Right renal cortex interstitium (tissue), 3 donors: Measurements from ENCODE around the gene GPR157. TPM values are rescaled to one million over a fixed set of nuclear protein-coding genes. Genes with fewer than 3 reads are reported as not detected.
A peak's percentile ranks its signal among the peaks of the same experiment; 100 is the strongest.

Experiments
- DNase-seq, 3 donors: peaks; one replicate each; pipeline ENCODE4 v3.0.0-alpha.2; 2013; ENCODE audit warnings: low read depth in 3 of 3, low spot score in 2 of 3
- polyA plus RNA-seq, 3 donors: library from polyadenylated mRNA; unstranded; fragments of 120-200 nt; gene quantifications; one replicate each; pipeline ENCODE4 v1.2.1, GENCODE V29; 2013; ENCODE audit not compliant: insufficient read length in 3 of 3

Gene GPR157
- polyA plus RNA-seq, 3 donors, result 1.0 to 1.5 (median 1.4) TPM

DNA sequence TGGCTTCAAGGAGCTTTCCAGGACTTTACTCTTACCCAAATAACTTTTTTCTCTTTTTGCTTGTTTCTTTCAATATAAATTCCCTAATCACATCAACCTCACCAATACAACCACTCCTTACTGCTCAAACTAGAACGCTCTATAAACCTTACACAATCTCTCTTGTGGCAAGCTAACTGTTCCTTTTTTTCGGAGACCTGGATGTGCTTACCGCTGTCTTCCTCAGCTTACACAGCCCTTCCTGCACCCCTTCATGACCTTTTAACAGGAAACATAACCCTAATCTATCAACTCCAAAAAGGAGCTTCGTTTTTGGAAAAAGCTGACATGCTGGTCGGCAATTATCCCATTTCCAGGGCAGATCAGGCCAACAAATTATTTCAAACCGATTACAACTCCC lies 35.3 kb downstream of the GPR157 start:
- no peak for DNase-seq

DNA sequence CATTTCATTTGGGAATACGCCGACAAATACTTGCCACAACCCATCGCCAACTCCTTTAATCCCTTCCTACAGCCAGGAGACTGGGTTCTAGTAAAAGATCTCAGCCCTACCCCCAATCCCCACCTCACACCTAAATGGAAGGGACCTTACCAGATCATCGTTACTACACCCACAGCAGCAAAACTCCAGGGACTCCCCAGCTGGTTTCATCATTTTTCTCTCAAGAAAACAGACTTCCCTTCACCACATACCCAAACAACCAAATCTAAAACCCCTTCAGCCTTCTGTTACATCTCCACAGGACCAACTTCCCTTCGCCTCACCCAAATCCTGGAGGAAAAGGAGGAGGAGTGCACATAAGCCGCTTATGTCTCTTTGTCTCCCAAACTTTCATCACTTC lies 35.8 kb downstream of the GPR157 start:
- no peak for DNase-seq

DNA sequence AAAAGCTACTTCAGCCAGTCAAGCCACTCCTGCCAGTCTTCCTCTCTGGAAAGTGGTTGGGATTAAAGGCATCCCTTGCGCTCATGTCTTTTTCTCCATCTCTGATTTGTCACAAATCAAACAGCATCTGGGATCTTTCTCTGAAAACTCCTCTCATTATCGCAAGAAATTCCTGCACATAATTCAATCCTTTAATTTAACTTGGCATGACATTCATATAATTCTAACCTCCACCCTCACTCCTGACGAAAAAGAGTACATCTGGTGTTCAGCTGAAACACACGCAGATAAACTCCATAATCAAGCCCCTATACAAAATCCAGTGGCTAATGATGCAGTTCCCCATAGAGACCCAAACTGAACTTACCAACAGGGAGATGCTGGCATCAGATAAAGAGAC lies 40.1 kb downstream of the GPR157 start:
- DNase-seq, result no peak

DNA sequence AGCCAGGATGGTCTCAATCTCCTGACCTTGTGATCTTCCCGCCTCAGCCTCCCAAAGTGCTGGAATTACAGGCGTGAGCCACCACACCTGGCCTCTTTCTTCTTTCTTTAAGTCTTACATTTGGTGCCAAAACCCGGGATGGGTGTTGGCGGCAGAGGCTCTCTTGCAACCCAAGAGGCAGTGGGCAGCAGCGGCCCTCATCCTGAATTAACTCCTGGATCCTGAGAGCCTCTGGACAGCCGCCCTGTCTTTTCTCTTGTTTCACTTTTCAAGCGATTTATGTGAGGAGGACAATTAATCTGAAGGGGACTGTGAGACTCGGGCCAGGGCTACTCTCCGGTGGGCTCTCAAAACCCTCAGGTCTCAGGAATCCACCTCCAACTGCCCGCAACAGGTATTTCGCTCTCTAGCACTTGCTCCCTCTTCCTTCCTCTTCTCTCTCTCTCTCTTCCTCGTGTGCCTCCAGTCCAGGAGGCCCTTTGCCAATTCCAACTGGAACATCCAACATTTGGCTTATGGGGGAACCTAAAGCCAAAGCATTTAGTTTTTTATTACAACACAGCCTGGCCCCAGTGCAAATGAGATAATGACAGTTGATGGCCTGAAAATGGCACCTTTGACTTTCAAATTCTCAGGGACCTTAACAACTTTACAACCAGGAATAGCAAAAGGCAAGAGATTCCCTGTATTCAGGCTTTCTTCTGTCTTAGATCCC lies 41.3 kb downstream of the GPR157 start:
- no peak for DNase-seq

DNA sequence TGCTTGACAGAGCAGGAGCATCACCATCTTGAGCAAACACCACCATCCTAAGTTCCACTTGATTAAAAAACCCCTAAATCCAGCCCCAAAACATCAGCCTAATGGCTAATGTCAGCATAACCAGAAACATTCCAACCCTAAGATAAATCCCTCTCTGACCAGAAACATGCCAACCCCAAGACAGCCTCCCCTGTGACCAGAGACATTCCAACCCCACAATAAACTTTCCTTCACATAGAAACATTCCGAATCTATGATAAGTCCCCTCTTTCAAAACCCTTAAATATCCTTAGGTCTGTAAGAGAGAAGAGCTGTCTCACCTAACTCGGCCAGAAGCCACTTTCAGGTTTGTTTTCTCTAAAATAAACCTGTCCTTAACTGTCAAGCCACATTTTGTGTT lies 42.1 kb downstream of the GPR157 start:
- no peak for DNase-seq

DNA sequence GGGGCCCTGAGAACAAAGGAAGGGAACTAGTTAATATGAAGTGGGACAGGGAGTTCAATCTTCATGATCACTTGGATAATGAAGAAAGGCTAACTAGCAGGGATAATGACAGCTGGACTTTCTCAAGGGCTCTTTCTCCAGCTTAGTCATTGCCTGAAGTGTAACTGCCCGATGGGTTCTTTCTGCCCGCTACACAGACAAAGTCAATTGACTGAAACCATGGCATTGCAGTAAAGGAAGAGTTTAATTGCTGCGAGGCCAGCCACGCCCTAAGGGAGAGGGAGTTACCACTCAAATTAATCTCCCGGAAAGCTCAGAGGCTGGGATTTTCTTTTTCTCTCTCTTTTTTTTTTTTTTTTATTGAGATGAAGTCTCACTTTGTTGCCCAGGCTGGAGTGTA lies 42.9 kb downstream of the GPR157 start:
- DNase-seq, result peak in 1 of 3 donors; percentile 45

DNA sequence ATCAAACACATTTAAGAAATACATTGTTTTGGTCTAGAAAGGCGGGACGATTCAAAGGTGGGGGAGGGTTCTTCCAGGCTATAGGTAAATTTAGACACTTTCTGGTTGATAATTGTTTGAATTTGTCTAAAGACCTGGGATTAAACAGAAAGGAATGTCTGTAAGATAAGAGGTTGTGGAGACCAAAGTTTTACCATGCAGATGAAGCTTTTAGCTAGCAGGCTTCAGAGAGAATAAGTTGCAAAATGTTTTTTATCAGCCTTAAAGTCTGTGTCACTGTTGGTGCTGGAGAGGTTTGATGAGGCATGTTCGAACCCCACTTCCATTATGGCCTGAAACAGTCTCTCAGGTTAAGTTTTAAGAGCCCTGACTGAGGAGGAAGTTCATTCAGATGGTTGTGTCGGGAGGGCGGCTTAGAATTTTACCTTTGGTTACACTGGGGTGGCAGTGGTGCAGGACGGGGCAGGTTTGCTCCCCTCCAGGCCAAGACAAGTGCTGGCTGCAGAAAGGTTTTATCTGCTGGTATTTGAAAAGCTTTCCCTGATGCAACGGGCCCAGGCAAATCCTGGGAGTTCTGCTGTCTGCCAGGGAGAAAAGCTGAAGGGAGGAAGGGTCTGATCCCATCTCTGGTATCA lies 43.5 kb downstream of the GPR157 start:
- no peak for DNase-seq

DNA sequence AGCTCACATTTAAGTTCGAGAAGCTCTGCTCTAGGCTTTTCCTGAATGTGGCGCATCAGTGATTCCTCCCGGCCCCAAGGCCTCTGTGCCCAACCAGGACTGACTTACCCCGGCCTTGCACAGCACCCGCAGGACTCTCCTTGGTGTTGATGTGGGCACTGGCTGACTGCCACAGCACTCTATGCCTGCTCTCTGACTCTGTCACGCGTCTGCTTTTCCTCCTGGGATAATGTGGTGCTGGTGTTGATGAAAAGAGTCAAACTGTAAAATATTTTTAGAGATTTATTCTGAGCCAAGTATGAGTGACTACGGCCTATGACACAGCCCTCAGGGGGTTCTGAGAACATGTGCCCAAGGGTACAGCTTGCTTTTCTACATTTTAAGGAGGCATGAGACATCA lies 44.0 kb downstream of the GPR157 start:
- no peak for DNase-seq

DNA sequence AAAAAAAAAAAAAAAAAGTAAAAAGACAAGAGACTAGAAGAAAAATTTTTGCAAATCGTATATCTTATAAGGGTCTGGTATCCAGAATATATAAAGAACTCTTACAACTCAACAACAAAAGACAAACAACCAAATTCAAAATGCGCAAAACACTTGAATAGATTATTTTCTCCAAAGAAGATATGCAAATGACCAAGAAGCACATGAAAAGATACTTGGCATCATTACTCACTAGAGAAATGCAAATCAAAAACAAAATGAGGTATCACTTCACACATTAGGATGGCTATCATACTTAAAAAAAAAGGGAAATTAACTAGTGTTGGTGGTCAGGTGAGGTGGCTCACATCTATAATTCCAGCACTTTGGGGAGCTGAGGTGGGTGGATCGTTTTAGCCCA lies 47.4 kb downstream of the GPR157 start:
- no peak for DNase-seq

DNA sequence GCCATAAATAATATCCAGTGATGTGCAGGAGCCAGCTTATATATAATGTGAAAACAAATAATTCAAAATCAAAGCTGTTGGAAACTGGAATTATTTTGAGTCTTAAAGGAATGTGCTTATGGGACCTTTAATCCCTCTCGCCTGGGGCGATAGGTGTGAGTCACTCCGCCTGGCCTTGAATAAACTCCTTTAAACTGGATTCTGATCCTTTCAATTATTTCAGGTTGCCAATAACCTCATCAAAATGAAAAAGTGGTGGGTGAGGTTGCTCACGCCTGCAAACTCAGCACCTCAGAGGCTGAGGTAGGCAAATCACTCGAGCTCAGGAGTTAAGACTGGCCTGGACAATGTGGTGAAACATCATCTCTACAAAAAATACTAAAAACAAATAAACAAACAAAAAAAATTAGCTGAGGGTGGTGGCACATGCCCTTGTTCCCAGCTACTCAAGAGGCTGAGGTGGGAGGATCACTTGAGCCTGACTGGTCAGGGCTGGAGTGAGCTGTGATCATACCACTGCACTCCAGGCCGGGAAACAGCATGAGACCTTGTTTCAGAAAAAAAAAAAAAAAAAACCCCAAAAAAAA lies 48.1 kb downstream of the GPR157 start:
- DNase-seq, result no peak

DNA sequence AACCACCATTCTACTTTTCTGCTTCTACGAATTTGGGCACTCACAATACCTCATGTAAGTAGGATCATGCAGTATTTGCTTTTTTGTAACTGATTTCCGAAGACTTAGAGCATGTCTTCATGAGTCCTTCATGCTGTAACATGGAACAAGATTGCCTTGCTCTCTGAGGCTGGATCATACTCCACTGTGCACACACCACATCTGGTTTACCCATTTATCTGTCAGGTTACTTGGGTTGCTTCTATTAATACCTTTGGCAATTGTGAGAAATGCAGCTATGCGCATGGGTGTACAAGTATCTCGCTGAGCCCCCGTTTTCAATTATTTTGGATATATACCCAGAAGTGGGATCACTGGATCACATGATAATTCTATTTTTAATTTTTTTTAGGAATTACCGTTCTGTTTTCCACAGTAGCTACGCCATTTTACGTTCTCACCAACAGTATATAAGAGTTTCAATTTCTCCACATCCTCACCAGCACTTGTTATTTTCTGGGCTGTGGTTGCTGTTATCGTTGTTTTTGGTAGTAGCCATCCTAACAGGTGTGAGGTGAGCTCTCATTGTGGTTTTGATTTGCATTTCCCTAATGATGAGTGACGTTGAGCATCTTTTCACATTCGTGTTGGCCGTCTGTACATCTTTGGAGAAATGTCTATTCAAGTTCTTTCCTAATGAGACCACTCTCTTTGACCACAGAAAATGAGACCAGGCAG lies 48.8 kb downstream of the GPR157 start:
- DNase-seq, result no peak

DNA sequence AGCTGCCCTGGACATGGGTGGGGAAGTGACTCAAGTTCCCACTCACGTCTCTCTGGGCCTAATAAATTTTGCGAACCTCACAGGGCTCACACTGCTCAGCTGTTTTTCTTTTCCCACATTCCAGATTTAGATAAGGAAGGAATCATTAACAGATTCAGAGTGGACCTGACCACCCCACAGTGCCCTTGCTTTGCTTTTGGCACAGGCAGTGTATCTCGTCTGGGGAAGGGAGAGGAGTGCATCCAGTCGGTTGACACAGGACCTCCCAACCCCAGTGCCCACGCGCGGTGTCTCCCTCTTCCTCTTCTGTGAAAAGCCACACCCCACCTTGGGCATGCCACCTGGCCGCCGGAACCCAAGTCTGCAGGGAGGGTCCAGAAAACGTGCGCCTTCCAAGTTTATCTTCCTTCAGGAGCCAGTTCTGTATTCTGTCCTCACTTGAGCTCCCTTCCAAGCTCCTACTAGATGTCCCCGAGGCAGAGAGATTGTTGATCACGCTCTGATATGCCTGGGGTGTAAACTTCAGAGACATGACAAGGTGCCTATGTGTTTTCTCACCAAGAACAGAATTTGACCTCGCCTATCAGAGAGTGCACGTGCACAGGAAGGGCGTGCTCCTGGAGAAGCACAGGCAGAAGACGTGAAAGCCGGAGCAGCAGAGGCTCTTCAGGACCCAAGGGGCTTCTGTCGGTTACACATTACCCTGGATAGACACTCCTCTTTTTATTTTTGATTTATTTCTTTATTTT lies 50.0 kb downstream of the GPR157 start:
- DNase-seq, result no peak

DNA sequence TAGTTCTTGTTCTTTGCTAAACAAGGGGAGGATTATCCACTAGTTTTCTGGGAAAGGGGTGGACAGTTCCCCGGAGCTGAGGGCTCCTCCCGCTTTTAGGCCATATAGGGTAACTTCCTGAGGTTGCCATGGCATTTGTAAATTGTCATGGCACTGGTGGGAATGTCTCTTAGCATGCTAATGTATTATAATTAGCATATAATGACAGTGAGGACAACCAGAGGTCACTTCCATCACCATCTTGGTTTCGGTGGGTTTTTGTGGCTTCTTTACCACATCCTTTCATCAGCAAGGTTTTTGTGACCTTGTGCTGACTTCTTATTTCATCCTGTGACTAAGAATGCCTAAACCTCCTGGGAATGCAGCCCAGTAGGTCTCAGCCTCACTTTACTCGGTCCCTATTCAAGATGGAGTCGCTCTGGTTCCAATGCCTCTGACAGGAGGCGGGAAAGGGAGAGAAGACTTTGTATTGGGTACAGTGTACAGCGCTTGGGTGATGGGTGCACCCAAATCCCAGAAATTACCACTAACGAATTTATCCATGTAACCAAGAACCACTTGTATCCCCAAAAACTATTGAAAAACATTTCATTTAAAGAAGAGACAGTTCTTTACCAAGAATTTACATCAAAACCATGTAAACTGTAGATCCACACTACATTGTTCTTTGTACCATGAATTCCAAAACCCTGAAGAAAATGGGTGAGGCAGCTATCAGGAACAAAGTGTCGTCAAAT lies 50.7 kb downstream of the GPR157 start:
- DNase-seq, result no peak

DNA sequence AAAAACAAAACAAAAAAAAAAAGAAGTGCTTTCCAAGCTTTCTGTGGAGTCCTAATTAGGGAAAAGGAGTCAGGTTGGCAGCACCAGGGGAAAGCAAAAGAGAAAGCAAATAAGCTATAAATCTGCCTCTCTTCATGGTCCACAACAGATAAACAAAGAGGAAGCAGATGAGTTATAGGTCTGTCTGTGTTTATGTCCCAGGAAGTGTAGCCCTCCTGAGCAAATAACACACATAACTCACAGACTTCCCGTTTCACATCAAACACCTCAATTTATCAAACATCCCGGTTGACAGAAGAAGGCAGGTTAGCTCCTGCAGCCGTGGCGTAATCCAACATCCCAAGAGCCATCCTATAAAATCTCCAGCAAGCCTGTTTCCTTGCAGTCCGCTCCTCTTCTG lies 53.9 kb downstream of the GPR157 start:
- peak in 2 of 3 donors; percentile 44 to 50 for DNase-seq

DNA sequence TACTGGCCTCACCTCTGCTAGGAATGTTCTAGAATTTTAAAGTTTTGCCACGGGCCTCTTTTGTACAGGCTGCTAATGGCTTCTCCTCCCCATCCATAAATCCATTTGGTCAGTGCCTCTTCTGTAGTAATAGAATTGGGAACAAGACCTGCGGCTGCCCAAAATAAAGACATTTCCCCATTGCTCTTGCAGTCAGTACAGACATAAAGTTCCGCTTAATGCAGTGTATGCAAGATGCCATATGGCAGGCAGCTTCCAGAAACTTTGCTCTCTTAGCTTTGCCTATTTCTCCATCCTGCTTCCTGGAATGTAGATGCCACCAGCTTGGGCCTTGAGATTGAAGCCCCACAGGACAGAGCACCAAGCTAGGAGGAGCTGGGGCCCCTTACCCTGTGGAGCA lies 55.8 kb downstream of the GPR157 start:
- no peak for DNase-seq

DNA sequence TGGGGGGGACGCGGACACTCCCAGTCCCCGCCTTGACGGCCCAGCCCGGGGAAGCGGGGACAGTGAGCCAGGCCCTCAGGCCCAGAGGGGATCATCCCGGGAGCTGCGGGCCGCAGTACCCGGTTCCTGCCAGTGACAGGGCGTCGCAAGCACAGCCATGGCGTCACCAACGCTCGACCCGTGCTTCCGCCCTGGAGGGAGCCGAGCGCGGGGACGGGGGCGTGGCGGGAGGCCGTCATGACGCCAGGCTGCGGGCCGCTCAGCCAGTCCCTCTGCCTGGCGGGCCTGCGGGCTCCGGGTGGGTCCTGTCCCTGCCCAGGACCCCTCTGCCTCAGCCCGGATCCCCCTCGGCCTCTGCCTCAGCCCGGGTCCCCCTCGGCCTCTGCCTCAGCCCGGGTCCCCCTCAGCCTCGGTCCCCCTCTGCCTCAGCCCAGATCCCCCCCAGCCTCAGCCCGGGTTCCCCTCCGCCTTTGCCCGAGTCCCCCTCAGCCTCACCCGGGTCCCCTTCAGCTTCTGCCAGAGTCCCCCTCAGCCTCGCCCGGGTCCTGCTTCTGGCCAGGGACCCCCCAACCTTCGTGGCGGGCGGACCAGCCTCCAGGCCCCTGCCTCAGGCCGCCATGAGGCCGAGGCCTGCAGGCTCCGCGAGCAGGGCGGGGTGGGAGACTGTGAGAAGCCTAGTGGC lies 57.2 kb downstream of the GPR157 start:
- DNase-seq, result no peak

DNA sequence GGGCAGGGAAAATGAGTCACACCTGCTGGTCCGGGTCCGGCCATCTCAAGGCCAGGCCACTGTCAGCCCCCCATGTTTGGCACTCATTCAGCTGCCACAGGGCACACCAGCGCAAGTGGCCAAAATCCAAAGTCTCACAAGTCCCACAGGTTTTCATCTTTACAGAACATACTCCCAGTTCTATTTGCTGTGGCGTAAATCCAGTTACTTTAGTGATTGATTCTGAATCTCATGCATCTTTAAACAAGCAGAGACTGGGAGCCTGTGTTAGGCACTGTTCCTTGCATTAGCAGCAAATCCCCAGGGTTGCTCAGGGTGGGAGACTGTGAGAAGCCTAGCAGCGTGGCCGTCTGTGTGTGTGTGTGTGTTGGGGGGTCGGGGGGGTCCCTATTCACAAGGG lies 58.4 kb downstream of the GPR157 start:
- no peak for DNase-seq

DNA sequence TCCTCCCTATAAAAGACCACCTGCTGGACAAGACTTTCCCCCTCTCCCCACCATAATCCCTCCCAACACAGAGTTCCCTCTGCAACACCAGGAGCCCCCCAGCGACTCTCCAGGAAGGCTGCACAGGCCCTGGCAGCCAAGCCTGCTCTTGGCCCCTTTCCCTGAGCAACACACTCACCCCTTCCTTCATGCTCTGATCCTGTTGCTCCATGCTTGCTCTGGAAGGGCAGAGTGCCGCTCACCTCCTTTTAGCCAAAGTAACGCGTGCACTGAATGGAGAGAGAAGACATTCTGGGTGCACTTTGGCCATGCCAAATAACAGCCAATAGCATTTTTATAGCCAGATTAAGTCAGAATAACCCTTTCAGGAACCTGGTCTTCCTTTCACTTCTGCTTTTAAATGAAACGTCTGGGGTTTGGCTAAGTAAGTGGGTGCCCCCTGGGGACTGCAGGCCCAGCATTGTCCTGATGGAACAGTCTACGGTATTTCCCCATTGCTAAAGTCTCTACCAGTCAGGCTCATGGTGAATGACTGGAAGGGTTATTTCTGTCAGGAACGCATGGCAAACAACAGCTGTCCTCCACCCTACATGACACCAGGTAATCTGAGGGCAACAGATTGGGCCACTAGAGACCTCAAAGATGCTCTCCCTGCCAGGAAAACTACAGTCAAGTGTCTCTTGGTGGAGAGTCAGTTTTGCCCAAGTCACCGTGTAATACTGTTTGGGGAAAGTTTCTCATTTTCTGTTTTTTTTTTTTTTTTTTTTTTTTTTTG lies 59.4 kb downstream of the GPR157 start, which contains the start of gene SLC2A5:
SLC2A5 (minus strand) TSS at position 310 of the 775 bp plus-strand sequence; CDS start at position 211, 99 bp downstream.
- DNase-seq, result no peak

DNA sequence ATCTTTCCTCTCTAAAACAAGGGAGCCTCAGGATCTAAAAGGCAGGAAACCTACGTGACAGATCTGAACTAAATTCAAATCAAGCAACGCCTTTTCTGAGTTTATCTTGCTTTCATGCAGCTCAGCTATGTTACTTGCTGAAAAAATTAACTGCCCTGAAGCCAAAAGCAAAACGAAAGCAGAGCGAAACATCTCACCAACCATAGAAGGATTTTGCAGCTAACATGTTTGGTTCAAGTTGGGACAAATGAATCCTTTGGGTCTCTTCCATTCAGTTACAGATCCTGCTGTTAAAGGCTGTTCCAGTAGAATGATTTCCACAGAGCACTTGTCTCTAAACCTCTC lies 59.9 kb downstream of the GPR157 start:
- no peak for DNase-seq
